Measurements from ENCODE around the gene TIGD3. TPM values are rescaled to one million over a fixed set of nuclear protein-coding genes. Genes with fewer than 3 reads are reported as not detected.
A peak's percentile ranks its signal among the peaks of the same experiment; 100 is the strongest.

Gene TIGD3
- total and polyA plus RNA-seq, 9 of the 15 experiments (the other 6 are each of a cell fraction or from before 2014, with no cell fraction given), result 0.06 to 1.3 (median 0.56) TPM

DNA sequence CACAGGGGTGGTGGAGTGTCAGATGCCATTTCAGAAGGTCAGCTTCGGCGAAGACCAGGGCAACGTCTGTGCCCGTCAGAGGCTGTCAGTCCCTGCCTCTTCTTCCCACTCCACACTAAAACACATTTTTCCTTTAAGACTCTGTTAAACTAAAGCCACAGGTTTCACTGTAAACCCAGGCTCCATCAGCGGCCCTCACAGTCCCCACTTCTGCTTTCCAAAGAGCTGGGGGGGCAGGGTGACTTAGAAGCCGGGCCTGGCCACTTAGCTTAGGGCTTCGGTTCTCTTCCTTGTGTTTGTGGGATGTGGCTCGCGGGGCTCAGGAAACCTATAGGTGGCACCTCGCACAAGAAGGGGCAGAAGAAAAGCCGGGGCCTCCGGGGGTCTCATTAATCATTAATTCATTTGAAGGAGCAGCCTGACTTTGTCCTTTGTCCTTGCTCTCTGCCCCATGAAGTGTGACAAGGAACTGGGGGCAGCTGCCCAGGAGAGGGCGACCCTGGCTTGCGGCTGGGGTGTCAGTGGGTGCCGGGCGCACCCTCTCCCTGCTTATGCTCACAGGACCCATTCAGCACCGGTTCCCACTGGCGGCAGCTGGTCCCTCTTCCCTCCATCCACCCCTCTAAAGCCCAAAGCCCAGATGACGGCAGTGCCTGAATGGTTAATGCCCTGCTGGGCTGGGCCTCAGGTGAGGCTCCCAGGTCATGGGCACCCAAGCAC lies 23.8 kb downstream of the TIGD3 start:
- ChIA-PET CTCF (ENCODE audit: low intra/inter-chr PET ratio) (no interaction called here), POLR2A (interaction anchor here (0.6 to 16.2 kb wide), 7 partner anchors 8 to 124 kb away, joined by 3 to 253 read pairs (median 5); partner anchors contain the start of genes MALAT1 and NEAT1)
- in situ Hi-C loops (cut with MboI) (no loop called here), intact Hi-C loops (cut with micrococcal nuclease) (no loop called here)
- Histone ChIP-seq H3K4me3 (no peak overlapping the region), H2AFZ (ENCODE audit: low read depth, low read length) (no peak overlapping the region), H3K4me1 (replicated peaks in 1 of 2; ENCODE audit: control insufficient read depth in 2 of 2, insufficient read depth in 2 of 2, low read length in 2 of 2) (peaks cover 15 to 69% of the 10 kb centered on the region in 2 experiments), H3K36me3 (ENCODE audit: control insufficient read depth, insufficient read depth, low read length) (no peaks in the 10 kb centered on the region), H3K79me2 (ENCODE audit: control insufficient read depth, insufficient read depth, low read length) (no peaks in the 10 kb centered on the region), H3K27me3 (ENCODE audit: control insufficient read depth in 2 of 2, insufficient read depth in 2 of 2, low read length in 2 of 2) (no peaks in the 10 kb centered on the region), H3K4me2 (ENCODE audit: insufficient read depth, low read length) (no peak overlapping the region), H3K9me3 (replicated peaks; ENCODE audit: control insufficient read depth, insufficient read depth, low read depth, low read length) (no peaks in the 10 kb centered on the region), H3K27ac (ENCODE audit: extremely low read depth, low read depth, low read length) (no peak overlapping the region), H4K20me1 (replicated peaks; ENCODE audit: control insufficient read depth, insufficient read depth, low read length) (no peaks in the 10 kb centered on the region; the same call in 1 of the 2 replicates), H3K9ac (ENCODE audit: insufficient read depth in 1 of 2, low read depth in 2 of 2, low read length in 2 of 2) (peak overlapping the region in 1 of 2 experiments; percentile 82; a peak in 2 of 4 replicates), H3K9me1 (ENCODE audit: control insufficient read depth, insufficient read depth, low read length) (no peaks in the 10 kb centered on the region)
- FAIRE-seq, result no peak
- WGBS (ENCODE audit: insufficient coverage, low coverage, missing lambda C conversion rate), result 56% methylated on average over 18 of the region's 19 CpGs
- ATAC-seq, result no peak
- no peak for DNase-seq (ENCODE audit: extremely low read depth in 1 of 4, low spot score in 3 of 4)
- no TSS peak for BruUV-seq (replicated peaks)
- no peak for TF ChIP-seq ARID1B (IDR thresholded peaks at IDR 0.05)
- no peak for TF ChIP-seq RFX7 (CRISPR knock-in tag; IDR thresholded peaks at IDR 0.05)
- TF ChIP-seq ZNF740 (CRISPR knock-in tag; IDR thresholded peaks at IDR 0.05), result peak; percentile 59; the same call in 1 of the 2 replicates
- TF ChIP-seq ZNF740 (tag; IDR thresholded peaks at IDR 0.05), result no peak
- TF ChIP-seq ZNF217 (CRISPR knock-in tag; IDR thresholded peaks at IDR 0.05), result no peak
- TF ChIP-seq SPI1 (IDR thresholded peaks at IDR 0.05; ENCODE audit: borderline replicate concordance, low read depth, low read length), result peak; percentile 97
- TF ChIP-seq MITF (IDR thresholded peaks at IDR 0.05), result no peak
- no peak for TF ChIP-seq ZNF586 (CRISPR knock-in tag; conservative IDR thresholded peaks at IDR 0.05)
- TF ChIP-seq, protein P1, sequence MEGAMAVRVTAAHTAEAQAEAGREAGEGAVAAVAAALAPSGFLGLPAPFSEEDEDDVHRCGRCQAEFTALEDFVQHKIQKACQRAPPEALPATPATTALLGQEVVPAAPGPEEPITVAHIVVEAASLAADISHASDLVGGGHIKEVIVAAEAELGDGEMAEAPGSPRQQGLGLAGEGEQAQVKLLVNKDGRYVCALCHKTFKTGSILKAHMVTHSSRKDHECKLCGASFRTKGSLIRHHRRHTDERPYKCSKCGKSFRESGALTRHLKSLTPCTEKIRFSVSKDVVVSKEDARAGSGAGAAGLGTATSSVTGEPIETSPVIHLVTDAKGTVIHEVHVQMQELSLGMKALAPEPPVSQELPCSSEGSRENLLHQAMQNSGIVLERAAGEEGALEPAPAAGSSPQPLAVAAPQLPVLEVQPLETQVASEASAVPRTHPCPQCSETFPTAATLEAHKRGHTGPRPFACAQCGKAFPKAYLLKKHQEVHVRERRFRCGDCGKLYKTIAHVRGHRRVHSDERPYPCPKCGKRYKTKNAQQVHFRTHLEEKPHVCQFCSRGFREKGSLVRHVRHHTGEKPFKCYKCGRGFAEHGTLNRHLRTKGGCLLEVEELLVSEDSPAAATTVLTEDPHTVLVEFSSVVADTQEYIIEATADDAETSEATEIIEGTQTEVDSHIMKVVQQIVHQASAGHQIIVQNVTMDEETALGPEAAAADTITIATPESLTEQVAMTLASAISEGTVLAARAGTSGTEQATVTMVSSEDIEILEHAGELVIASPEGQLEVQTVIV (CRISPR knock-in tag; IDR thresholded peaks at IDR 0.05; ENCODE audit: borderline replicate concordance), result no peak
- TF ChIP-seq ZNF551 (CRISPR knock-in tag; IDR thresholded peaks at IDR 0.05), result no peak
- no peak for TF ChIP-seq FOS (IDR thresholded peaks at IDR 0.05; ENCODE audit: extremely low read depth, insufficient read length)
- no peak for TF ChIP-seq SMAD3 (CRISPR knock-in tag; conservative IDR thresholded peaks at IDR 0.05)
- TF ChIP-seq RAD21 (CRISPR knock-in tag; conservative IDR thresholded peaks at IDR 0.05 in 1 of 2, IDR thresholded peaks at IDR 0.05 in 1 of 2), result 0 out of 4 replicates have a peak, but pooled peaks of 1 of the 2 experiments have one; percentile 2
- no peak for TF ChIP-seq TCF3 (CRISPR knock-in tag; IDR thresholded peaks at IDR 0.05)
- no peak for TF ChIP-seq FOXK2 (conservative IDR thresholded peaks at IDR 0.05 in 1 of 2, IDR thresholded peaks at IDR 0.05 in 1 of 2; ENCODE audit: low read depth in 2 of 2)
- TF ChIP-seq ZNF57 (CRISPR knock-in tag; IDR thresholded peaks at IDR 0.05), result no peak
- TF ChIP-seq ZFX (CRISPR knock-in tag; IDR thresholded peaks at IDR 0.05), result peak; percentile 23; the same call in 1 of the 2 replicates
- no peak for TF ChIP-seq ZNF561 (CRISPR knock-in tag; conservative IDR thresholded peaks at IDR 0.05)
